Right atrium auricular region (tissue), 2 donors: ENCODE results near the gene APOBEC2. TPM values are rescaled to one million over a fixed set of nuclear protein-coding genes. Genes with fewer than 3 reads are reported as not detected.

ENCODE experiments used
- DNase-seq: peaks from one replicate; pipeline ENCODE4 v3.0.0-alpha.2; 2019; ENCODE audit warnings: low spot score
- H3K27ac ChIP-seq, 2 donors: fragments of 200-600 bp; sonication (generic); 1 replicate in 1 of 2; 2 replicates in 1 of 2; pipeline ENCODE4 v1.5.1; 2016 to 2019
- H3K27me3 ChIP-seq, 2 donors: fragments of 200-600 bp; sonication (generic); one replicate each; pipeline versions ENCODE4 v1.5.1 to v1.6.0; 2017 to 2019
- H3K36me3 ChIP-seq: fragments of 200-600 bp; sonication (generic); one replicate; pipeline ENCODE4 v1.5.1; 2016
- H3K4me1 ChIP-seq, 2 donors: fragments of 200-600 bp; sonication (generic); one replicate each; pipeline versions ENCODE4 v1.5.1 to v1.6.0; 2017 to 2019
- H3K4me3 ChIP-seq, 2 donors: fragments of 200-600 bp; sonication (generic); 1 replicate in 1 of 2; 2 replicates in 1 of 2; pipeline ENCODE4 v1.5.1; 2017 to 2019; ENCODE audit warnings: mild to moderate bottlenecking in 1 of 2, moderate library complexity in 1 of 2
- H3K9me3 ChIP-seq, 2 donors: fragments of 200-600 bp; sonication (generic); one replicate each; pipeline ENCODE4 v1.5.1; 2019
- CTCF ChIP-seq, 2 donors: fragments of 200-600 bp; sonication (generic); IDR thresholded peaks; one replicate each; pipeline ENCODE4 v1.5.1; 2019; ENCODE audit warnings: antibody characterized with exemption in 2 of 2
- total RNA-seq, 2 donors: library from RNA; depleted of rRNA; stranded (reverse); fragments of >200 nt; gene quantifications; one replicate each; pipeline ENCODE4 v1.1.0, GENCODE V29; 2016

The APOBEC2 gene
- total RNA-seq, 2 donors from 2014 or later, result 130 to 245 TPM

- no peaks in the 10 kb centered on the region for H3K27me3 ChIP-seq
- peaks cover 0 to 6% of the 10 kb centered on the region in 2 donors for H3K4me1 ChIP-seq
- no peaks in the 10 kb centered on the region for H3K36me3 ChIP-seq
- TF ChIP-seq CTCF (IDR thresholded peaks at IDR 0.05), result peak; percentile 41 to 70
- no peak within 1 kb of the TSS for H3K27ac ChIP-seq
- DNase-seq, result no peak
- H3K9me3 ChIP-seq, result no peaks in the 10 kb centered on the region
- H3K4me3 ChIP-seq, result no peak within 1 kb of the TSS
Observed at GRCh38 chr6:41039060-41039998, 13.7 kb upstream of the APOBEC2 start, which contains the start of gene UNC5CL. TSS of gene UNC5CL (minus strand) at chr6:41039221. CDS start at chr6:41035074, 4,147 bp downstream.

- Histone ChIP-seq H3K27me3 (no peaks in the 10 kb centered on the region), H3K9me3 (no peaks in the 10 kb centered on the region), H3K36me3 (no peaks in the 10 kb centered on the region), H3K4me1 (peaks cover 0 to 6% of the 10 kb centered on the region in 2 donors), H3K27ac (no peak overlapping the region), H3K4me3 (no peak overlapping the region)
- TF ChIP-seq CTCF (IDR thresholded peaks at IDR 0.05), result no peak
- no peak for DNase-seq
Observed at GRCh38 chr6:41040101-41040939, 12.7 kb upstream of the APOBEC2 start.

GRCh38 chr6:41040940-41041536 lies 12.0 kb upstream of the APOBEC2 start:
- TF ChIP-seq CTCF (IDR thresholded peaks at IDR 0.05), result no peak
- no peak overlapping the region for H3K27ac ChIP-seq
- no peaks in the 10 kb centered on the region for H3K36me3 ChIP-seq

GRCh38 chr6:41042226-41043055 lies 10.6 kb upstream of the APOBEC2 start, which contains the start of gene TSPO2:
TSS of gene TSPO2 (plus strand) at chr6:41042467. CDS start at chr6:41042986, 519 bp downstream.
- no peaks in the 10 kb centered on the region for H3K9me3 ChIP-seq

More at GRCh38 chr6:41040940-41041536, 12.0 kb upstream of the APOBEC2 start:
- Histone ChIP-seq H3K9me3 (no peaks in the 10 kb centered on the region), H3K4me1 (peaks cover 0 to 6% of the 10 kb centered on the region in 2 donors), H3K4me3 (no peak overlapping the region), H3K27me3 (no peaks in the 10 kb centered on the region)
- DNase-seq, result no peak

More at GRCh38 chr6:41042226-41043055, 10.6 kb upstream of the APOBEC2 start, which contains the start of gene TSPO2:
- no peak for DNase-seq
- peaks cover 0 to 6% of the 10 kb centered on the region in 2 donors for H3K4me1 ChIP-seq
- no peaks in the 10 kb centered on the region for H3K27me3 ChIP-seq
- TF ChIP-seq CTCF (IDR thresholded peaks at IDR 0.05), result no peak
- H3K36me3 ChIP-seq, result no peaks in the 10 kb centered on the region
- no peak within 1 kb of the TSS for H3K27ac ChIP-seq
- H3K4me3 ChIP-seq, result no peak within 1 kb of the TSS
